NCI-H128 (cell line): ENCODE data around the gene NTRK3.

Experiments used
- DNase-seq: peaks from one replicate; lab custom pipeline; 2025; ENCODE audit not compliant: unreplicated experiment; lab: John Stamatoyannopoulos, UW

NTRK3 gene

DNA sequence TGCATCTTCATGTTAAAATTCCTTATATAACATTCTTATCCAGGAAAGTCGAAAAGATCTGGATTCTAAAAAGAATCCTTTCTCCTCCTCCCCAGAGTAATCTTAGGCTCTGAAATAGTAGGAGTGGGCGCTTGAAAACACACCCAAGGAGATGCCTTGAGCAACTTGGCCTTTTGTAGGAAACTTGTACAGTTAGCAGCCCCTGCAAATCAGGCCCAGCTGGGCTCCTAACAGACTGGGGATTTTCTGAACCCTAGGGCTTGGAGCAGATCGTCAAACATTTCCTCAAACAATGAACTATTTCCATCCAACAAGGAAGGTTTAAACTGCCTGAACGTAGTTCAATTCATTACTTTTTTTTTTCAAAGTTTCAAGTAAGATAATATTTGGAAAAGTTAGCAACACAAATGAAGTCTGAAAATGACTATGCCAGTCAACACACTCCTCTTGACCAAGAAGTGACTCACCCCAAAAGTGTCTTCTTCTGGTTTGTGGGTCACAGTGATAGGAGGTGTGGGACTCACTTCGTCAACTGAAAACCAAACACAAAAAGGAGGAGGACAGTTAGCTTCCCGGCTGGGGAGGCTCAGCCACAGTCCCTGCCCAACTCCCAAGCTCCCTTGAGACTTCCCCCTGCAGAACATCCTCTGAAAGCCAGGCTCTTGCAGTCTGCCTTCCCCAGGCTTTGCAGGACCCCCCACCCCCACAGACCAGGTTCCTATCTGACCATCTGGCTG is 129.7 kb downstream of the NTRK3 start:
- DNase-seq: no peak

DNA sequence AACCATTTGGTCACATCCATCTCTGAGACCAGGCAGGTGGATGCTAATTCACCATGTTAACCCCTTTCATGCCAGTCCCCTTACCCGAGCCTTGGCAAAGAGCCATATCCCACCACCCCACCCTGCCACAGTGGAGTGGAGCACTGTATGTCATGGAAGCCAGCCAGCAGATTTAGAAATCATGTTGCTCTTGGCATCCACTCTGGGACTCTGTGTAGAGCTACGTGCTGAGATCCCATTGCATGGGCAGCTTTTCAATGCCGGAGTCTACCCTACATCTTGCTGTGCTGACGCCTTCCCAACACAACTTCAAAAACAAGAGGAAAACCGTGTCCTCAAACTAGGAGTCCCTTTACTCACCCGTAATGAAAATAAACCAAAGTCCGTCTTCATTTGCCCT is 131.0 kb downstream of the NTRK3 start:
- DNase-seq: no peak

DNA sequence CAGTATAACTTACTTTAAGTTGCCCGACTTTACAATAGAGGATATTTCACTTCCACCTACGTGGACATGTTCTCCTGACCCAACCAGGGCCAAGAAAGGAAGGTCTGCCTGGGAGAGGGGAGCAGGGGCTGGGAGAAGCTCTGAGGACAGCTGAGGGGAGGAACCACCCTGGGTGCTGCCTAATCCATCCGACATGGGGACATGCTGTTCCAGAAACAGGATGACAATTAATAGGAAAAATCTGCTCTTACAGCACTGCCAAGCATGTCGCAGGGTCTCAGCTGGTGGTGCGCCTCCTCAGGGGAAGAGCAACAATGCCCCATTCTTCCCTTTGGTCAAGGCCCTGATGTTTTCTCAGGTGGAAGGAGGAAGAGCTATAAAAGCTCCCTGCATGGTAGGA is 132.3 kb downstream of the NTRK3 start:
- no peak for DNase-seq

DNA sequence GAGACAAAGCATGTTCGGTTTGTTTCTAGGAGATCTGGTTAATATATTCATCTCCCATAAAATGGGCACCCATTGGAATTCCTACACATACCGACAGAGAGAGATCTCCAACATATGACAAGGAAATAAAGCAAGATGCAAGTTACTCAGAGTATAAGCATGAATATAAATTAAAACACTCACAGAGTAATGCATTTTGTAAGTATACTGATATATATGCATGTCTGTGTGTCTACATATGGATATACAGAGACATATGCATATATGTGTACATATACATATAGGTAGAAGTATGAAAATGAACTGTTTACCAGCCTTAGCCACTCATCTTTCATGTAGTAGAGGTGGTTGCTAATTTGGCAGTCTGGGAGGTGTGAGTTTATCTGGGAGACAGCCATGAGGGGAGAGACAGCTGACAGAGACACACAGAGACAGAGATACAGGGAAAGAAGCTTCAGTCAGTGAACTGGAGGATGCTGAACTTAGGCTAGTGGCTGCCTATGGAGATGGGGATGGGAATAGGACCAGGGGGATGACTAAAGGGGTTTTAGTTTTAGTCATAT is 134.5 kb downstream of the NTRK3 start:
- DNase-seq: no peak

DNA sequence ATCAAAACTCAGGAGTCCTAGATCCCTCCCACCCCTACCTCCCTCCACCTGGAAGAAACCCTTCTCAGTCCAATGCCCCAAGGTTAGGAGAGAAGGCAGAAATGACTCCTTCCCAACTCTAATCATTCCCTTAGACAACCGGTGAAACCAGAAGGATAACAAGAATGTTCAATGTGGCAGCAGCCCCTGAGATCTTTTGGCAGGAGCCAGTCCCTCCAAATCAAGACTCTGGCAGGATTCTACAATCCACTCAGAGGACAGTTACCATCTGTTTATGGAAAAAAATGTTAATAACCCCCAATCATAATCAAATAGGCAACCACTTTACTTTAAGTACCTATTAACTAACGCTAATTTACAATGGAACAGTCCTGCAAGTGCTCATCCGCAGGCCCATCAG is 136.5 kb downstream of the NTRK3 start:
- no peak for DNase-seq

DNA sequence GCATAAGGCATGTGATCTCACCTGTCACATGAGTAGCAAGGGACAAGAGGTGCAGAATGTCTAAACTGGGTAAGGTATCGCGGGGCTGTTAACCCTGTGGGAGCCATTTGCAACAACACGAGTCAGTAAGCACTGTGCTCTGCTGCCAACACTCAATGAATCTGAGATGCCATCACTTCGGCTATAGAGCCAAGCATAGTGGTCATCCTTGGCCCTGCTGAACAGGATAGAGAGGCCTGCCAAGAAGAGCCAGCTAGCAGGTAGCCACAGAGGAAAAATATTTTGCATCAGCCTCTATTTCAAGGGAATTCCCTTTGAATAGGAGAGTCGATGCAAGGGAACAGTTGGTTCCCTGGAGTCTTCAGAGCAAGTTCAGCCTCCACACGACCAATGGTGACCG is 137.8 kb downstream of the NTRK3 start:
- DNase-seq: no peak

DNA sequence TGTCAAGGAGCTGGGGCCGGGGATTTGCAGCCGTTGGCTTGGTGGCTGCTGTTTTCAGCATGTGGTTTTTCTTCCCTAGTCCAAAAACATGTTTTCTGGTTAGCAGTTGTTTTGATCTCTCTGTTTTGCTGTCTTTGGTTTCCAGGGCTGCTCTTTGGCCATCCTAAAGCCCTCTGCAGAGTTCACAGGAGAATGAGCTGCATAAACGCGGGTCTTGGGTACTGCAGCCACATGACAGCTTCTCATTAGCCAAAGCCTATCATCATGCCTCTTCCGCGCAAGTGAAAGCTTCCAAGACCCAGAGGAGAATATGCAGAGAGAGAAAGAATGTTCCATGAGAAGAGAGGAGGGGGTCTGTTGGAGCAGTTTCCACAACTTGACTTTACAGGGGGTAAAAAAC is 138.5 kb downstream of the NTRK3 start:
- no peak for DNase-seq

DNA sequence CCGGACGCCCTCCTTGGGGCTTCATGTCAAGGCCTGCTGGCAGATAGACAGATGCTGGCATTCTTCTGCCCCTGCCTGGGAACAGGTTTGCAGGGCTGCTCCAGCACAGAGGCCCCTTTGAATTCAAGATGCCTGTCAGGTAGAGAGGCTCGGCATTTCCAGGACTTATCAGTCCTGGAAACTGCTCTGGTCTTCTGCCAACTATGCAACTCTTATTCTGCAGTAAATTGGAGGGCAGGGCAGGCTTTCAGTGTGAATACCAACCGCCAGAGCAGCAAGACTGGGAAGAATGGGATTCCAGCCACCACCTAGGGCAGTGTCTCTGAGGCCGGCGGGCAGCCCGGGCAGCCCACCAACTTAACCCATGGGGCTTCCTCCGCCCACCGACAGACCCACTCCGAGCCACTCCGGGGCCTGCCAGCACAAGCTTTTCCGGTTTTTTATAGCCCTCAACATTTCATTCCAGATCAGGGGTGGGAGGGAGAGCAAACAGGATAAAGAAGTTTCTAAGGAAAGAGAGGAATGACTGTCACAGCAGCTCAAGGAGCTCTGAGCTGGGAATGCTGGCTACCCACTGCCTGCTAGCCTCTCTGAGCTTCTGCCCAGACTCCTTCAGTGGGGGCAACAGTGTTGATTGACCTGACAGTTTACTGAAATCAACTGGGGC is 140.9 kb downstream of the NTRK3 start:
- DNase-seq: no peak

DNA sequence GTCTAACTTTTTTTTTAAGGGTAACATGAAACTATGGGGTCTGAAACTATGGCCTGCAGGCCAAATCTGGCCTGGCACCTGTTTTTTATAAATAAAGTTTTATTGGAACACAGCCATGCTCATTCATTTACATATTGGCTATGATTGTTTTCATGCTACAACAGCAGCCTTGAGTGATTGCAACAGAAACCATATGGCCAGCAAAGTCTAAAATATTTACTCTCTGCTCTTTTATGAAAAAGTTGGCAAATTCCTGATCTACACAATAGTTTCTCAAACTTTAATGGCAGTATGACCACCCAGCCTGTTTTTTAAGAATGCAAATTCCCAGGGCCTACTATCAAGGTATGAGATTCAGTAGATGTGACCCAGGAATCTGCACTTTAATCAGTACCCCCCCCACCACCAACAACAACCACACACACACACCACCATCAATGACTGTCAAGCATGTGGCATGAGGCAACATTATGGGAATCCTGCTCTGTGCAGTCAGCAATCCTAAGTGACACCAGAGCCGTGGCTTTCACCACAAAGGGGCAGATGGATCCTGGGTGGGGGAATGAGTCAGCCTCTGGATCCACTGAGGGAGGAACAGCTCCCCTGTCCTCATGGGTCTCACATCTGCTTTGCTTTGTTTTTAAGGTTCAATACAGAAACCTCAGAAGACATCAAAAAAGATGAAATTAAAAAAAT is 142.8 kb downstream of the NTRK3 start:
- DNase-seq: no peak

DNA sequence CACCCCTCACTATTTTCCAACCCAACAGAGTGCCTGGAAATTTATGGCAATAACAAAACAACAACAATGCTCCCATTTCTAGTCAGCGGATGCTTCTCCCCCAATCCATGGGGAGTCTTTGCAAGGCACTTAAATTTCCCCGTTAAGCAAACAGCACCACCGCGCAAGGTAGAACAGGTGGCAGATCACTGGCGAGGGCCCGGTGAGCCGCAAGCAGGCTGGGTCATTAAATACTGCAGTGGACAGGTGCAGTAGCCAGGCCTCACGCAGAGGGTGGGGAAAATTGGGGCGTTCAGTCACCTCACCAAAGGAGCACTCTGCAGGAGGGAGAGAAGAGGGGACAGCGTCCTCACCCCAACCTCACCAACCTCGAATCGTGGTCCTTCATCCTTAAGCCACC is 147.5 kb downstream of the NTRK3 start:
- DNase-seq: no peak

DNA sequence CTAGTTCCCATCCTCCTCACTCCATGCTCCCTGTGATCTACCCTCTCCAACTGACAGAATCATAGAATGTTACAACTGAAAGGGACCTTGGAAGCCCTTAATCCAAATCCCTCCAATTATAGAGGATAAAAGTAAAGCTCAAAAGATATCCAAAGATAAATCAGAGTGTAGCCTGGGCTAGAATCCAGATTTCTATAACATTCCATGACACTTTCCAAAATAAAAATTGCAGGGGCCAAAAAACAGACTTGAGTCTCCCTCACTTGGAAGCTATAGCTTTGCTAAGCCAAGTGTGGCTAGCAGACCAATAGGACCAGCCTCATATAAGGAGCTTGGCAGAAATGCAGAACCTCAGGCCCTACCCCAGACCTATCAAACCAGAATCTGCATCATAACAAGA is 148.1 kb downstream of the NTRK3 start:
- DNase-seq: no peak

DNA sequence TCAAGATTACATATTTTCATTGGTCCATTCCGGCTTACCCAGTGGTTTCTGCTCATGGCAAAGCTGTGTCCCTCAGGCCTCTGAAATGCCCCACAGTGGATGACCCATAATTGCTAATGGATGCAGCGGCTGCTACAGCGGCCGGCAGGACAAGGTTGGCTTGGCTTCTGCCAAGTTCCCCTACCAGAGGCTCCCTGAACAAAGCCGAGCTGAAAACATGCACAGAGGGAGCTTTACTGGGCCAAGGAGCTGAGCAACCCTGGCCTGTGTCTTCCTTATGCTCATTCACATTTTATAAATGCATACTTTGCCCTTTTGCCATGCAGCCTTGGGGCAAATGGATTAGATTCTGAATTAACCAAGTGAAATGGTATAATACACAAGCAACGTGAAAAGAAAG is 150.5 kb downstream of the NTRK3 start:
- DNase-seq: no peak

DNA sequence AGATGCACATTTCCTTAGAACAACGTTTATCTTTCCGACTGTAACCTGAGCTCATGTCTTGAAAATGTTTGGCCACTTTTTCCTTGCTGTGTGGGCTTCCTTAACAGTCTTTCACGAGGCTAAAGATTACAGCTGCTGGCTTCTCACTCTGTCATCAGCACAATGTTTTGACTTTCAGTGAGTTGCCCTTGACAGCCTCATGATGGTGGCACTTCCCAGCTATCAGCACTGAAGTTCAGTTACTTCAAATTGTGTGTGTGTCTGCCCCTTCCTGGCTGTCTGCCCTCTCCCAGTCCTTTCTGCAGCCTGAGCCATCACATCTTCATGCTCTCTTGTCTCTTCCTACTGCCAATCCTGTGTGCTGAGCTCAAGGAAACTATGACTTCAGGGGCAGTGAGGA is 152.2 kb downstream of the NTRK3 start:
- no peak for DNase-seq

DNA sequence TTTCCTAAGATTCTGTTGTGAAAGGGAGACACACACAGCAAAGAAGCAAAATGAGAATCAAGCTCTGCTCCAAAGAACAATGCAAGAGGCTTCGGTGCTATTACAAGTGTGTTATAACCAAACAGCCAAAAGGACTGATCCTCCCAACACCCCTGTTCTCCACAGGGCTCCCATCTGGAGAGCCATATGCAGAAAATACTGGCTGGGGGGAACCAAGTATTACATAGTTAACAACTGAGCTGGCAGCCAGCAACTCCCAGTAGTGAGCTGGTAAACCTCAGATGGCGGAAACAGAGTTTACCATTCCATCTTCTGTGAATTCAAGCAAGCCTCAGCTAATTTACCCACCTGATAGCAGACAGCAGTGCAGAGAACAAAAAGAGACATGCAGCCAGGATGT is 156.4 kb downstream of the NTRK3 start:
- DNase-seq: no peak

DNA sequence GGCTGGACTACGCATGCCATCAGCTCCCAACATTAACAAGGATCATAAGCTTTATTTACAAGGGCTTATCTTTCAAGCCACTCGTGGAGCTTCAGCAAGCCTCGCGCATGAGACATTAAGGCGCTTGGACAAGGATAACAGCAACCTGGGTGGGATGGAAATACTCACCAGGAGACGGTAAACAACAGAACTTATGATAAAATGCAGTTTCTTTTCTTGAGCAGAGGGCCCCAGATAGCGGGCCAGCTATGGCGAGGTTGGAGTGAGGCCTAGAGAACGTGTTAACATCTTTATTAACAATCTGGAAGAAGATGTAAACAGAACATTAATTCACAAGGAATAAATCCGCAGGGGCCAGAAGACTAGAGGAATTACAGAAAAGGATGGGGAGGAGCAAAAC is 158.2 kb downstream of the NTRK3 start:
- no peak for DNase-seq

DNA sequence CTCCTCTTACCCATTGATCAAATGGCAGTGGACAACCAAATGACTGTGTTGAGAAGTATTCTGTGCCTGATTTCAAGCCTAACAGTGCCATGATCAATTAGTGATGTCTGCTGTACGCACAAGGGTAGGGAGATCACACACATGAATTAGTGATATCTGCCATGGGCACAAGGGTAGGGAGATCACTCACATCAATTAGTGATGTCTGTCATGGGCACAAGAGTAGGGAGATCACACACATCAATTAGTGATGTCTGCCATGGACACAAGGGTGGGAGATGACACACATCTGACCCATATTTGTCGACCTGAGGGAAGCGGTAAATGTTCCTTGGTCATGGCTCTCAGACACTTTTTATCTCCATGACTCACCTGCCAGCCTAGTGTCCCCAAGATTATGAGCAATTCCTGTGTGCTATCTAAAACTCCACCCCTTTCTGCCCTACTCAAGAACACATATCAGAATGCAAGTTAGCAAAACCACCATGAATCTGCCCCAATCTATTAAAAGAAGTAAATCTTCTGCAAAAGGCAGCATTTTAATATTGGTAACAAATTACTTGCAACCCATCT is 165.0 kb downstream of the NTRK3 start:
- DNase-seq: no peak

DNA sequence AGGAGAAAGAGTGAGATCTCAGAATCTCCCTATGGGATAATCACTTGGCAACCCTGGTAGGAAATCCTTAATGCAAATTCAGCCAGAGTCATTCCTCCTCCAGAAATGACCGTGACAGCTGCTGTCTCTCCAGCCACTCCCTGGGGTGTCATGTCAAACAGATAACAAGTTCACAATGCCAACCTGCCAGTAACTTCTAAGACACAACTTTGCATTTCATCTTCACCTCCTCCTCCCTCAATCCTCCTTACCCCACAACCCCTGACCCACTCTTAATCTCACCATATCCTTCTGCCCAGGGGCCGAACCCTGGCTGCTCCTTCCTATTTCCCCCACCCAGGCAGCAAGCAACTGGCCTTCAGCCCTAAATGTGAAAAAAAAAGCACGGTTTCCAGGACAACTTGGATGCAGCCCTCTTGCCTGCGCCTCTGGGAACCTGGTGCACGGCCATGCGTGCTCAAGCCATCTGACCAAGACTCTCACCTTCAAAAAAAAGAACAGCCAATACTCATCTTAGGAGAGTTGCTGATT is 166.0 kb downstream of the NTRK3 start:
- no peak for DNase-seq

DNA sequence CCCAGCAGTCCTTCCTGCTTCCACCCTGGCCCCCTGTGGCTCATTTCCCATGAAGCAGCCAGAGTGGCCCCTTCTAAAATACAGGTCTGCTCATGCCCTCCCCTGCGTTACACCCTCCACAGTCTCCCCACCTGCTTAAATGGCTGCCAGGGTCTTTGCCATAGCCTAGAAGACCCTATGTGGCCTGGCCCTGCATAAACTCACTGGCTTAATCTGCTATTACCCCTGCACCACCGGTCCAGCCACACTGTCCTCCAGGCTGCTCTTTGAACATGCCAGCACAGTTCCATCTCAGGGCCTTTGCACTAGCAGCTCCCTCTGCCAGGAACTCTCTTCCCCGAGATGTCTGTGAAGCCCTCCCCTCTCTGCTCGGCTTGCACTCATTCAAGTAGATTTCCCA is 166.8 kb downstream of the NTRK3 start:
- no peak for DNase-seq

DNA sequence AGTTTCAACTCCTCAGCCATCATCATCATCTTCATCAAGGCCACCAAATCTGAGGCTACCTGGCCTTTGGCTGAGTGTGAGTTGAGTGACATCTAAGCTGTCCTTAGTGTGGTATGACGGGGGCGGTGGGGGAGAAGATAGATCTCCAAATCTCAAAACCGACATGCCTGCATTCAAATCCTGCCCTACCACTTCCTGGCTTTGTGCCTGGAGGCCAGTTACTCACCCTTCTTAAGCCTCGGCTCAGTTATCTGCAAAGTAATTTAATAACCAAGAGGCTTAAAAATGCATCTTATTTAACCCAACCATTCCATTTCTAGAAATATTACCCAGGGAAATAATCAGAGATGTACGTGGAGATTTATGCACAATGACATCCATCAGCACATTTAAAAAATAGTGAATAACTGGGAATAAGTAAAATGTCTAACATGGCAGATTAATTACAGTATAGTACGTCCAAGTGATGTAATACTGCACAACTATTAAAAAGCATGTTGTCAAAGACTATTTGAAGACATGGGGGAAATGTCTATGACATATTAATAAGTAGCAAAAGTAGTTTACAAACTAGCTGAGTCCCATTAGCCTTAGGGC is 167.4 kb downstream of the NTRK3 start:
- DNase-seq: no peak

DNA sequence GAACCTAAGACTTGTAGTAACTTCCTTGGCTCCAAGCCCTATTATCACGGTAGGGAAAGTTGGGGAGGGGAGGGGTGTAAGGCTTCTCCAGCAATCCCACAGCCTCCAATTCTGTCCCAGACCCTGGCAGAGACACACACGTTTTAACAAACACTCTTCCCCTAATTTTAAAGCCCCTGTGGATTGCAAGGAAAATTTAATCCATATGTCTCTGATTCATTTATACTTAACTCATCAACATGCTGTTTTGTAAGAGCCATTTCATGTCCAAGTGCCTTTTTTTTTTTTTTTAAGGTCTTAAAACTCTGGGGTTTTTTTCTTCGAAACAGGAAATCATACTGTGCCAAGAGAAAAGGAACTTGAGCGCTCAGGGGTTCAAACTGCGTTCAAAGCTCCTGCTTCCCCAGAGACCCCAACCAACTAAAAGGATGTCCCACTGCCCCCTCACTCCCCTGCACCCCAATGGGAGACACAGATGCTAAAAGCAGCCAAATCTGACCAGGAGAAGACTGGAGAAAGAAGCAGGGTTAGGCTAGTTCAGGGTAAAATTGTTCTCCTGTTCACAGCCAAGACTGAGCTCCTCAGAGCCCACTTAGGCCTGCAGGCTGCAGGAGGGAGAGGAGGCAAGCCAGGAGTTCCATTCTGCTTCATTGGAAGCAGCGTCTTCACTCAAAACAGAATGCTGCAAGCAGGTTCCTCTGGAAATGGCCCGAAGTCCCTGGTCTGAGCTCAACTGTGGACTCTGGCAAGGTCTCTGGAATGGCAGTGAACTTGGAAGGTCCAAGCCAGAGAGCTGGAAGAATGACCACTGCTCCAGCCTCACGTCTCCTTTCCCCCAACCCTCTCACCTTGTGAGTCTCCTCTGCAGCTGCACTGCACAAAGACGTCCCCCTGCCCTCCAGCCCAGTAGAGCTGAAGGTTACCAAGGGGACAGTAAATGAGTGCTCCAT is 172.5 kb downstream of the NTRK3 start:
- DNase-seq: no peak
